ENCODE measurements around the gene NIN. TPM values are rescaled to one million over a fixed set of nuclear protein-coding genes. Genes with fewer than 3 reads are reported as not detected.

NIN gene
- total RNA-seq, 6 experiments from 2014 or later: 6.4 to 10.9 (median 7.5) TPM

GRCh38 chr14:50769863-50770500, 61.0 kb downstream of the NIN start:
- DNase-seq (no peak), ATAC-seq (peak in 3 of 4 donors; percentile 29 to 38 (median 33))
- Histone ChIP-seq H3K9me3 (no peaks in the 10 kb centered on the region), H3K36me3 (peaks cover 0 to 23% (median 0%) of the 10 kb centered on the region in 4 donors), H3K4me3 (no peak overlapping the region), H3K27me3 (no peaks in the 10 kb centered on the region), H3K27ac (no peak overlapping the region), H3K4me1 (no peaks in the 10 kb centered on the region)
- WGBS (ENCODE audit: insufficient coverage, low coverage, low lambda C conversion rate, missing lambda C conversion rate): 65% methylated on average over 7 of the region's 13 CpGs
- intact Hi-C loops (cut with DNase I): loop anchor here (10.0 kb wide), 2 partner anchors 145 to 165 kb away; no protein-coding TSS in a partner anchor
- TF ChIP-seq CTCF (IDR thresholded peaks at IDR 0.05) (no peak), POLR2A (IDR thresholded peaks at IDR 0.05) (no peak)

GRCh38 chr14:50768680-50769079, 62.3 kb downstream of the NIN start:
- 89% methylated on average over 1 of the region's 3 CpGs for WGBS (ENCODE audit: insufficient coverage, low coverage, low lambda C conversion rate, missing lambda C conversion rate)
- peaks cover 0 to 23% (median under 1%) of the 10 kb centered on the region in 4 donors for H3K36me3 ChIP-seq
- H3K4me1 ChIP-seq: no peaks in the 10 kb centered on the region
- DNase-seq (no peak), ATAC-seq (no peak)
- H3K27ac ChIP-seq: no peak overlapping the region
- TF ChIP-seq CTCF (IDR thresholded peaks at IDR 0.05) (no peak), POLR2A (IDR thresholded peaks at IDR 0.05) (no peak)
- no peaks in the 10 kb centered on the region for H3K27me3 ChIP-seq
- no peaks in the 10 kb centered on the region for H3K9me3 ChIP-seq
- no peak overlapping the region for H3K4me3 ChIP-seq
- intact Hi-C loops (cut with DNase I): loop anchor here in 1 of 2 donors (10.0 kb wide), 1 partner anchor 144 kb away; no protein-coding TSS in a partner anchor

DNA sequence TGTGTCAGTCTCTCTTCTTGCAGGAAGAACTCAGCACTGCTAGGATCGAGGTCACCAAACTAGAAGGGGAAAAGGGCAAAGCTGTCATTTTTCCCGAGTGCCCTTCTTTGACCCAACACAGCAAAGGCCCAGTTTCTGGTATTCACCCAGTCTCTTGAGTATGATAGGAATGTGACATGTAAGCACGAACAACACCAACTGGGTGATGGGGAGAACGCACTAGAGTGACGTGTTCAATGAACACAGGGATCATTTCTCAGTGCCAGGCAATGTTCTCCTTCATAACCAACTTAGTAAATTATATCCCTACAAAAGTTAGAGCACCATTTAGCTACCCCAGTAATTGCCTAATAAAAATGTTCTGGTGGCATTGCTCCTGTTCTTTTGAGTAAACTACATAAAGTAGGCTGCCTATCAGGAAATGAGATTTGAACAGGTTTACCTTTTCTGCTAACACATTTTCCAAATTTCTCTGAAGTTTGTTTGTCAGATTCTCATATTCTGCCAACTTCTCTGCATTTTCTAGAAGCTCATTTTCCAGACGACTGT, 64.5 kb downstream of the NIN start:
- Histone ChIP-seq H3K9me3 (no peaks in the 10 kb centered on the region), H3K27me3 (no peaks in the 10 kb centered on the region), H3K27ac (no peak overlapping the region), H3K36me3 (peaks cover 0 to 24% (median 3%) of the 10 kb centered on the region in 4 donors), H3K4me1 (no peaks in the 10 kb centered on the region), H3K4me3 (no peak overlapping the region)
- no peak for DNase-seq
- 79% methylated on average over 6 of the region's 6 CpGs for WGBS (ENCODE audit: insufficient coverage, low coverage, low lambda C conversion rate, missing lambda C conversion rate)
- ATAC-seq: no peak
- TF ChIP-seq POLR2A (IDR thresholded peaks at IDR 0.05) (no peak), CTCF (IDR thresholded peaks at IDR 0.05) (no peak)
- intact Hi-C loops (cut with DNase I): loop anchor here in 1 of 2 donors (10.0 kb wide), 1 partner anchor 142 kb away; no protein-coding TSS in a partner anchor

- DNase-seq (no peak), ATAC-seq (peak; percentile 30 to 69 (median 59))
- H3K9me3 ChIP-seq: no peaks in the 10 kb centered on the region
- no peak overlapping the region for H3K27ac ChIP-seq
- WGBS (ENCODE audit: insufficient coverage, low coverage, low lambda C conversion rate, missing lambda C conversion rate): 62% methylated on average over 12 of the region's 12 CpGs
- no peaks in the 10 kb centered on the region for H3K4me1 ChIP-seq
- peaks cover 0 to 10% (median 5%) of the 10 kb centered on the region in 4 donors for H3K36me3 ChIP-seq
- intact Hi-C loops (cut with DNase I): loop anchor here in 1 of 2 donors (10.0 kb wide), 1 partner anchor 139 kb away; no protein-coding TSS in a partner anchor
- TF ChIP-seq CTCF (IDR thresholded peaks at IDR 0.05) (no peak), POLR2A (IDR thresholded peaks at IDR 0.05) (no peak)
- no peak overlapping the region for H3K4me3 ChIP-seq
- H3K27me3 ChIP-seq: no peaks in the 10 kb centered on the region
Observed at GRCh38 chr14:50763382-50764007, 67.5 kb downstream of the NIN start.

Measured in right lobe of liver (tissue), 6 donors.